ENCODE measurements around the gene DNAAF1. TPM values are rescaled to one million over a fixed set of nuclear protein-coding genes. Genes with fewer than 3 reads are reported as not detected.
"Not testable (repeated sequence)": the region's sequence is repeated elsewhere in the genome, so short reads cannot be mapped to it uniquely, and the experiment has no call there.

The DNAAF1 gene
- total RNA-seq, 1 experiment from 2014 or later: not detected

GRCh38 chr16:84109598-84110335 lies 35.3 kb upstream of the DNAAF1 start:
- BruUV-seq (replicated peaks): no TSS peak
- no peaks in the 10 kb centered on the region for H3K27me3 ChIP-seq (replicated peaks; ENCODE audit: insufficient read depth, low read depth, low read length, poor library complexity)
- DNase-seq (ENCODE audit: low spot score): no peak
- H3K36me3 ChIP-seq (ENCODE audit: insufficient read depth, low read length, poor library complexity, severe bottlenecking): no peaks in the 10 kb centered on the region
- TF ChIP-seq EZH2 (IDR thresholded peaks at IDR 0.05; ENCODE audit: borderline replicate concordance, low read depth, low read length, poor library complexity, severe bottlenecking) (no peak), CTCF (conservative IDR thresholded peaks at IDR 0.05; ENCODE audit: low read depth, low read length) (no peak)
- no peak overlapping the region for H3K27ac ChIP-seq (ENCODE audit: low read depth, low read length, poor library complexity, severe bottlenecking)
- H3K4me1 ChIP-seq (ENCODE audit: insufficient read depth, low read length, poor library complexity, severe bottlenecking): no peaks in the 10 kb centered on the region
- H3K9me3 ChIP-seq (ENCODE audit: low read depth, low read length, poor library complexity, severe bottlenecking): no peaks in the 10 kb centered on the region
- H3K4me3 ChIP-seq (ENCODE audit: low read depth, low read length, poor library complexity, severe bottlenecking): no peak overlapping the region
- ChIA-PET CTCF (no interaction called here), POLR2A (ENCODE audit: low non-redundant PET) (no interaction called here)
- intact Hi-C loops (cut with micrococcal nuclease; ENCODE audit: unreplicated experiment): no loop called here

DNA sequence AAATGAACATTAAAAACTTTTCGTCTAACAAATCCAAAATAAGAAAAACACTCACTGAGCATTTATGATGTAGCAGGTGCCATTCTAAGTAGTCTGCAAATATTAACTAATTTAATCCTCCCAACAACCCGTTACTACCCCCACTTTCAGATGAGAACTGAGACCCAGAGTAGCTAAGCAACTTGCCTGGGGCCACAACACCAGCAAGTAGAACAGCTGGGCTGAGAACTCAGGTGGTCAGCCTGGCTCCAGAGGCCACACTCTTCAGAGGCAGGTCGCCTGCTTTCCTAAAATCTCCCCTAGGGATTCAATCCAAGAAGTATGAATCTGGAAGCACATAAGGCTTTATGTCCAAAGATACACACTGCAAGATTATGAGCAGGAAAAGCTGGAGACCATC lies 34.6 kb upstream of the DNAAF1 start:
- H3K4me3 ChIP-seq (ENCODE audit: low read depth, low read length, poor library complexity, severe bottlenecking): no peak overlapping the region
- H3K4me1 ChIP-seq (ENCODE audit: insufficient read depth, low read length, poor library complexity, severe bottlenecking): peaks cover 5% of the 10 kb centered on the region
- intact Hi-C loops (cut with micrococcal nuclease; ENCODE audit: unreplicated experiment): no loop called here
- TF ChIP-seq EZH2 (IDR thresholded peaks at IDR 0.05; ENCODE audit: borderline replicate concordance, low read depth, low read length, poor library complexity, severe bottlenecking): no peak
- no peak for TF ChIP-seq CTCF (conservative IDR thresholded peaks at IDR 0.05; ENCODE audit: low read depth, low read length)
- no peak overlapping the region for H3K27ac ChIP-seq (ENCODE audit: low read depth, low read length, poor library complexity, severe bottlenecking)
- H3K9me3 ChIP-seq (ENCODE audit: low read depth, low read length, poor library complexity, severe bottlenecking): no peaks in the 10 kb centered on the region
- ChIA-PET POLR2A (ENCODE audit: low non-redundant PET) (no interaction called here), CTCF (no interaction called here)
- no peaks in the 10 kb centered on the region for H3K36me3 ChIP-seq (ENCODE audit: insufficient read depth, low read length, poor library complexity, severe bottlenecking)
- DNase-seq (ENCODE audit: low spot score): no peak
- no peaks in the 10 kb centered on the region for H3K27me3 ChIP-seq (replicated peaks; ENCODE audit: insufficient read depth, low read depth, low read length, poor library complexity)
- BruUV-seq (replicated peaks): no TSS peak

GRCh38 chr16:84111525-84111924 lies 33.6 kb upstream of the DNAAF1 start:
- Histone ChIP-seq H3K9me3 (ENCODE audit: low read depth, low read length, poor library complexity, severe bottlenecking) (no peaks in the 10 kb centered on the region), H3K4me3 (ENCODE audit: low read depth, low read length, poor library complexity, severe bottlenecking) (no peak overlapping the region), H3K4me1 (ENCODE audit: insufficient read depth, low read length, poor library complexity, severe bottlenecking) (peaks cover 7% of the 10 kb centered on the region), H3K27ac (ENCODE audit: low read depth, low read length, poor library complexity, severe bottlenecking) (no peak overlapping the region), H3K36me3 (ENCODE audit: insufficient read depth, low read length, poor library complexity, severe bottlenecking) (no peaks in the 10 kb centered on the region), H3K27me3 (replicated peaks; ENCODE audit: insufficient read depth, low read depth, low read length, poor library complexity) (no peaks in the 10 kb centered on the region)
- ChIA-PET POLR2A (ENCODE audit: low non-redundant PET) (no interaction called here), CTCF (interaction anchor here (0.6 kb wide), 1 partner anchor 628 kb away, joined by 3 read pairs; no protein-coding TSS in a partner anchor)
- intact Hi-C loops (cut with micrococcal nuclease; ENCODE audit: unreplicated experiment): no loop called here
- DNase-seq (ENCODE audit: low spot score): no peak
- TF ChIP-seq CTCF (conservative IDR thresholded peaks at IDR 0.05; ENCODE audit: low read depth, low read length) (no peak), EZH2 (IDR thresholded peaks at IDR 0.05; ENCODE audit: borderline replicate concordance, low read depth, low read length, poor library complexity, severe bottlenecking) (no peak)
- BruUV-seq (replicated peaks): no TSS peak

- H3K9me3 ChIP-seq (ENCODE audit: low read depth, low read length, poor library complexity, severe bottlenecking); DNase-seq (ENCODE audit: low spot score); POLR2A ChIA-PET (ENCODE audit: low non-redundant PET); BruUV-seq (replicated peaks); H3K4me1 ChIP-seq (ENCODE audit: insufficient read depth, low read length, poor library complexity, severe bottlenecking); H3K27ac ChIP-seq (ENCODE audit: low read depth, low read length, poor library complexity, severe bottlenecking); H3K4me3 ChIP-seq (ENCODE audit: low read depth, low read length, poor library complexity, severe bottlenecking); H3K36me3 ChIP-seq (ENCODE audit: insufficient read depth, low read length, poor library complexity, severe bottlenecking); H3K27me3 ChIP-seq (replicated peaks; ENCODE audit: insufficient read depth, low read depth, low read length, poor library complexity); intact Hi-C loops (cut with micrococcal nuclease; ENCODE audit: unreplicated experiment): not testable (repeated sequence)
- CTCF ChIA-PET: interaction anchor here (0.6 to 0.7 kb wide), 2 partner anchors 627 to 1604 kb away, joined by 3 to 4 read pairs; no protein-coding TSS in a partner anchor
Observed at GRCh38 chr16:84111949-84112348, 33.2 kb upstream of the DNAAF1 start.
